Tibial artery (tissue), 4 donors: ENCODE measurements around the gene GABRA5.

ENCODE experiments used
- DNase-seq, 2 donors: peaks; one replicate each; pipeline ENCODE4 v3.0.0-alpha.2; 2019
- H3K27ac ChIP-seq, 2 donors: fragments of 200-600 bp; sonication (generic) in 1 of 2; 1 replicate in 1 of 2; 2 replicates in 1 of 2; pipeline ENCODE4 v1.5.1; 2018 to 2019; ENCODE audit warnings: mild to moderate bottlenecking in 1 of 2
- H3K27me3 ChIP-seq, 2 donors: fragments of 200-600 bp; sonication (generic) in 1 of 2; one replicate each; pipeline versions ENCODE4 v1.5.1 to v1.6.0; 2016 to 2019
- H3K36me3 ChIP-seq, 3 donors: fragments of 200-600 bp; sonication (generic) in 2 of 3; one replicate each; pipeline ENCODE4 v1.5.1; 2016 to 2019; ENCODE audit warnings: mild to moderate bottlenecking in 2 of 3
- H3K4me1 ChIP-seq, 4 donors: fragments of 200-600 bp; sonication (generic) in 2 of 4; 1 replicate in 3 of 4; 2 replicates in 1 of 4; pipeline ENCODE4 v1.5.1; 2016 to 2019
- H3K4me3 ChIP-seq, 2 donors: fragments of 200-600 bp; sonication (generic) in 1 of 2; 1 replicate in 1 of 2; 2 replicates in 1 of 2; pipeline ENCODE4 v1.5.1; 2018 to 2019; ENCODE audit warnings: mild to moderate bottlenecking in 2 of 2
- H3K9me3 ChIP-seq, 3 donors: fragments of 200-600 bp; sonication (generic) in 1 of 3; one replicate each; pipeline ENCODE4 v1.5.1; 2016 to 2019
- intact Hi-C: fragments of 100-400 bp; cut with DNase I; formaldehyde crosslinking; loops from one replicate; pipeline ENCODE4 v1.15.0; 2023; ENCODE audit warnings: low total_unique reads
- TF ChIP-seq, protein P1 (sequence below), 2 experiments: fragments of 200-600 bp in 1 of 2; fragments of 450-650 bp in 1 of 2; IDR thresholded peaks; one replicate each; pipeline ENCODE4 v1.5.1; 2017 to 2019; ENCODE audit warnings: antibody characterized with exemption in 2 of 2, mild to moderate bottlenecking in 1 of 2, moderate library complexity in 1 of 2

The GABRA5 gene

GRCh38 chr15:26929588-26929987, 62.7 kb downstream of the GABRA5 start:
- H3K9me3 ChIP-seq = no peaks in the 10 kb centered on the region
- no peak for DNase-seq
- no peak overlapping the region for H3K4me3 ChIP-seq
- intact Hi-C loops = no loop called here
- H3K27me3 ChIP-seq = no peaks in the 10 kb centered on the region
- TF ChIP-seq, protein P1, sequence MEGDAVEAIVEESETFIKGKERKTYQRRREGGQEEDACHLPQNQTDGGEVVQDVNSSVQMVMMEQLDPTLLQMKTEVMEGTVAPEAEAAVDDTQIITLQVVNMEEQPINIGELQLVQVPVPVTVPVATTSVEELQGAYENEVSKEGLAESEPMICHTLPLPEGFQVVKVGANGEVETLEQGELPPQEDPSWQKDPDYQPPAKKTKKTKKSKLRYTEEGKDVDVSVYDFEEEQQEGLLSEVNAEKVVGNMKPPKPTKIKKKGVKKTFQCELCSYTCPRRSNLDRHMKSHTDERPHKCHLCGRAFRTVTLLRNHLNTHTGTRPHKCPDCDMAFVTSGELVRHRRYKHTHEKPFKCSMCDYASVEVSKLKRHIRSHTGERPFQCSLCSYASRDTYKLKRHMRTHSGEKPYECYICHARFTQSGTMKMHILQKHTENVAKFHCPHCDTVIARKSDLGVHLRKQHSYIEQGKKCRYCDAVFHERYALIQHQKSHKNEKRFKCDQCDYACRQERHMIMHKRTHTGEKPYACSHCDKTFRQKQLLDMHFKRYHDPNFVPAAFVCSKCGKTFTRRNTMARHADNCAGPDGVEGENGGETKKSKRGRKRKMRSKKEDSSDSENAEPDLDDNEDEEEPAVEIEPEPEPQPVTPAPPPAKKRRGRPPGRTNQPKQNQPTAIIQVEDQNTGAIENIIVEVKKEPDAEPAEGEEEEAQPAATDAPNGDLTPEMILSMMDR (IDR thresholded peaks at IDR 0.05) = no peak
- no peaks in the 10 kb centered on the region for H3K4me1 ChIP-seq
- no peak overlapping the region for H3K27ac ChIP-seq
- no peaks in the 10 kb centered on the region for H3K36me3 ChIP-seq

DNA sequence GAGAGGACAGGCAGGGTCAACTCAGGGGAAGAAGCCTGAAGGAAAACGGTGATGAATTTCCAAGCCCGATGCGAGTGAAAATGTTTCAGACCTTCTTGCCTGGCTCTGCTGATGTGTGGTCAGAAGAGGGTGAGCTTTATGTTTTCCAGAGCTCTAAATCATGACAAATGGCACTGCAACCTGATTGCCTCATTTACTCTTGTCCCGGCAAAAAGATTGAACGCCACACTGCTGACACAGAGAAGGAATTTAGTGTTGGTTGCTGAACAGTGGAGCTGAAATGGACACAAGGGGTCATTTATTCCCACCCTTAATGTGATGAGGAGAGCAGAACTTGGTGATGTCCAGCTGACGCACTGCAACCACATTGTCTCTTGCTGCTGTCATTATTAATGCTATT, 68.0 kb downstream of the GABRA5 start:
- Histone ChIP-seq H3K36me3 (no peaks in the 10 kb centered on the region), H3K27me3 (no peaks in the 10 kb centered on the region), H3K9me3 (no peaks in the 10 kb centered on the region), H3K27ac (no peak overlapping the region), H3K4me1 (no peaks in the 10 kb centered on the region), H3K4me3 (no peak overlapping the region)
- DNase-seq = no peak
- intact Hi-C loops = no loop called here
- TF ChIP-seq, protein P1 (IDR thresholded peaks at IDR 0.05) = no peak

GRCh38 chr15:26935322-26935721, 68.5 kb downstream of the GABRA5 start:
- no peaks in the 10 kb centered on the region for H3K9me3 ChIP-seq
- intact Hi-C loops = no loop called here
- no peaks in the 10 kb centered on the region for H3K36me3 ChIP-seq
- H3K4me3 ChIP-seq = no peak overlapping the region
- DNase-seq = no peak
- TF ChIP-seq, protein P1 (IDR thresholded peaks at IDR 0.05) = no peak
- H3K4me1 ChIP-seq = no peaks in the 10 kb centered on the region
- H3K27me3 ChIP-seq = no peaks in the 10 kb centered on the region
- no peak overlapping the region for H3K27ac ChIP-seq

DNA sequence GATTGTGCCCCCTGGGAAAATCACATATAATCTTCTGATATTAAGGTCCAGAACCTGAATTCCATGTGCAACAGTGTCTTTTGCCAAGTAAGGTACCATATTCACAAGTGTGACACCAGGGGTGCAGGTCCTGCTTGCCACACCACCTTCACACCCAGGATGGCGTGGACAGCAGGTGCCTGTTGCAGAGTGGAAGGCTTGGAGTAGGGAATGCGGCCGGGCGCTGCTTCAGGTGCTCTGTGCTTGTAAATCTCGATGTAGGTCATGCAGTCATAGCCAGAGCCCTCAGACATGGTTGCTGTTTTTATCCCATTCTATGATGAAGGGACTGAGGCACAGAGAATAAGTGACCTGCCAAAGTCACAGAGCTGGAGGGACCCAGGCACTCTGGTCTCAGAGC, 69.6 kb downstream of the GABRA5 start:
- Histone ChIP-seq H3K27ac (no peak overlapping the region), H3K36me3 (no peaks in the 10 kb centered on the region), H3K4me3 (no peak overlapping the region), H3K4me1 (no peaks in the 10 kb centered on the region), H3K9me3 (no peaks in the 10 kb centered on the region), H3K27me3 (no peaks in the 10 kb centered on the region)
- DNase-seq = no peak
- intact Hi-C loops = no loop called here
- TF ChIP-seq, protein P1 (IDR thresholded peaks at IDR 0.05) = no peak

DNA sequence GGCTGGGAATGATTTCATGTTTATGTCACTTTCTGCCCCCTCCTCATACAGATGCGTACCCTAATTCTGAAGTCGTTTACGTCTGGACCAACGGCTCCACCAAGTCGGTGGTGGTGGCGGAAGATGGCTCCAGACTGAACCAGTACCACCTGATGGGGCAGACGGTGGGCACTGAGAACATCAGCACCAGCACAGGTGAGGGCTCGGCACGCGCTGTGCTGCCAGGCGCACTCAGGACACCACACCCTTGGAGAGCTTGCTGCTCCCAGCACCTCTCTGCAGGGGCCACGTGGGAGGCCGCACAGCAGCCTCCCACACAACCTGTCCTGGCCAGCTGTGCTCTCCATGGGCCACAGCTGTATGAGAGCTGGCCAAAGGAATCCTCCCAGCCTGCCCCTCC, 70.3 kb downstream of the GABRA5 start:
- Histone ChIP-seq H3K4me3 (no peak overlapping the region), H3K36me3 (no peaks in the 10 kb centered on the region), H3K27ac (no peak overlapping the region), H3K9me3 (no peaks in the 10 kb centered on the region), H3K4me1 (no peaks in the 10 kb centered on the region), H3K27me3 (no peaks in the 10 kb centered on the region)
- TF ChIP-seq, protein P1 (IDR thresholded peaks at IDR 0.05) = no peak
- no peak for DNase-seq
- intact Hi-C loops = no loop called here

DNA sequence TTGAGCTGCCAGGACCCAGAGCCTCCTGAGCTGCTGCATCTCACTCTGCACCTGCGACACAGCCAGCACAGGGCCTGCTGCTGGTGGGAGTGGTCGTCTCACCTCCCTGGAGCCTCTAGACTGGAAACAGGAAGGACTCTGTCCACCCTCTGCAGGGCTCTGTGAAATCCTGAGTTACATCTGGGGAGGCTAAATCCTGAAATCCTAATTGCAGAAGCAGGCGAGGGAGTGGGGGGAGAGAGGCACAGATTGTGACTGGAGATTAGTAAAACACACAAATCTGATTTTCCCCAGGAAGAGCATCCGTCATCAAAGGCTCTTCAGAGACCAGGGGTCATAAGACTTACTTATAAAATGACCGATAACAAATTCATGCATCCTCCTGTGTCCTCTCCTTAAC, 72.5 kb downstream of the GABRA5 start:
- no peaks in the 10 kb centered on the region for H3K9me3 ChIP-seq
- H3K36me3 ChIP-seq = no peaks in the 10 kb centered on the region
- no peak overlapping the region for H3K4me3 ChIP-seq
- DNase-seq = no peak
- no peaks in the 10 kb centered on the region for H3K4me1 ChIP-seq
- intact Hi-C loops = no loop called here
- H3K27me3 ChIP-seq = no peaks in the 10 kb centered on the region
- H3K27ac ChIP-seq = no peak overlapping the region
- TF ChIP-seq, protein P1 (IDR thresholded peaks at IDR 0.05) = no peak
